Panc1 (cell line): ENCODE data around the gene PGGHG. TPM values are rescaled to one million over a fixed set of nuclear protein-coding genes. Genes with fewer than 3 reads are reported as not detected.
A peak's percentile ranks its signal among the peaks of the same experiment; 100 is the strongest.
"Not testable (repeated sequence)": the region's sequence is repeated elsewhere in the genome, so short reads cannot be mapped to it uniquely, and the experiment has no call there.

Experiments used
- ATAC-seq: fragments of 200-7000 bp; cut with Tn5 transposase; 2 replicates; pipeline ENCODE4 v1.9.1; 2020; ENCODE audit warnings: mild to moderate bottlenecking, moderate library complexity
- BruUV-seq: library from RNA; stranded (reverse); fragments of 400-500 nt; replicated peaks from 2 replicates; lab custom pipeline; 2021; lab: Mats Ljungman, UMichigan
- CTCF ChIA-PET: fragments of 300-600 bp; sonication (Branson Sonifier 250); formaldehyde crosslinking; loops from one replicate; lab custom pipeline; 2022; ENCODE audit warnings: antibody characterized with exemption; lab: Charles Lee
- POLR2A ChIA-PET: fragments of 300-600 bp; sonication (Branson Sonifier 250); formaldehyde crosslinking; loops from one replicate; lab custom pipeline; 2022; ENCODE audit warnings: antibody characterized with exemption; lab: Charles Lee
- DNase-seq: peaks from one replicate; pipeline ENCODE4 v3.0.0-alpha.2; 2010; ENCODE audit warnings: low read depth, low spot score
- H3K27ac ChIP-seq: 2 replicates; pipeline ENCODE4 v1.5.1; 2011; ENCODE audit warnings: mild to moderate bottlenecking, low read length, inconsistent platforms
- H3K27me3 ChIP-seq: fragments of 200-500 bp; sonication (Bioruptor generic); 2 replicates; pipeline ENCODE4 v1.6.0; 2014; ENCODE audit warnings: low read length, inconsistent platforms; ENCODE audit not compliant: control insufficient read depth, insufficient read depth
- H3K36me3 ChIP-seq: fragments of 200-500 bp; sonication (Bioruptor generic); 2 replicates; pipeline ENCODE4 v1.5.1; 2014; ENCODE audit warnings: inconsistent platforms, mild to moderate bottlenecking, low read length, moderate library complexity; ENCODE audit not compliant: control insufficient read depth, insufficient read depth
- H3K4me1 ChIP-seq: 2 replicates; pipeline ENCODE4 v1.5.1; 2011; ENCODE audit warnings: inconsistent platforms, mild to moderate bottlenecking, low read length, moderate library complexity; ENCODE audit not compliant: control insufficient read depth, insufficient read depth
- H3K4me3 ChIP-seq, 2 experiments: 2 replicates each; pipeline ENCODE4 v1.5.1; 2011 to 2012; ENCODE audit warnings: low read depth in 2 of 2, low read length in 2 of 2, mild to moderate bottlenecking in 2 of 2, inconsistent platforms in 1 of 2, moderate library complexity in 1 of 2
- H3K9me3 ChIP-seq: fragments of 200-500 bp; sonication (Bioruptor generic); 2 replicates; pipeline ENCODE4 v1.5.1; 2014; ENCODE audit warnings: low read depth, mild to moderate bottlenecking, inconsistent platforms, low read length, moderate library complexity; ENCODE audit not compliant: control insufficient read depth, insufficient read depth
- CTCF ChIP-seq: fragments of 450-650 bp; IDR thresholded peaks from 2 replicates; pipeline ENCODE4 v1.5.1; 2017; ENCODE audit warnings: mild to moderate bottlenecking
- POLR2AphosphoS5 ChIP-seq: IDR thresholded peaks from 2 replicates; pipeline ENCODE4 v1.6.1; 2012; ENCODE audit warnings: mild to moderate bottlenecking, low read depth, low read length, moderate library complexity
- REST ChIP-seq, 2 experiments: IDR thresholded peaks; 2 replicates each; pipeline ENCODE4 v1.6.1; 2011 to 2012; ENCODE audit warnings: low read depth in 2 of 2, control low read depth in 1 of 2, low read length in 1 of 2, mild to moderate bottlenecking in 1 of 2, moderate library complexity in 1 of 2; ENCODE audit not compliant: insufficient read depth in 1 of 2
- SIN3A ChIP-seq: IDR thresholded peaks from 2 replicates; pipeline ENCODE4 v1.6.1; 2012; ENCODE audit warnings: low read depth, mild to moderate bottlenecking, low read length, moderate library complexity, borderline replicate concordance; ENCODE audit not compliant: insufficient read depth
- TCF7L2 ChIP-seq: IDR thresholded peaks from 2 replicates; pipeline ENCODE4 v1.6.1; 2011; ENCODE audit warnings: mild to moderate bottlenecking, low read depth, low read length, inconsistent platforms
- in situ Hi-C: cut with HindIII; loops from 2 replicates; pipeline ENCODE4 v1.10.0; 2016; ENCODE audit warnings: low sequenced_read_pairs, low pct_unique_long_range_greater_than_20kb
- intact Hi-C: fragments of 100-400 bp; cut with micrococcal nuclease; formaldehyde crosslinking; loops from one replicate; pipeline ENCODE4 v1.10.0; 2022; ENCODE audit not compliant: unreplicated experiment
- total RNA-seq: library from RNA; stranded (reverse); gene quantifications from one replicate; pipeline ENCODE4 v1.2.1, GENCODE V29; 2021; ENCODE audit not compliant: unreplicated experiment

Gene PGGHG
- total RNA-seq, 1 experiment from 2014 or later, result 115 TPM

GRCh38 chr11:286977-287820, 1.7 kb upstream of the PGGHG start:
- intact Hi-C loops, H3K9me3 ChIP-seq, H3K36me3 ChIP-seq, ATAC-seq, in situ Hi-C loops, CTCF ChIA-PET, H3K27me3 ChIP-seq, BruUV-seq, H3K27ac ChIP-seq, DNase-seq: not testable (repeated sequence)
- H3K4me3 ChIP-seq, result peak overlapping the region in 1 of 2 experiments; percentile 83; a peak in 1 of 4 replicates
- H3K4me1 ChIP-seq, result peaks cover 23% of the 10 kb centered on the region
- POLR2A ChIA-PET, result interaction anchor here (0.6 kb wide), 1 partner anchor 47 kb away, joined by 5 read pairs; no protein-coding TSS in a partner anchor

- TF ChIP-seq REST (IDR thresholded peaks at IDR 0.05; ENCODE audit: insufficient read depth in 1 of 2, low read depth in 2 of 2, low read length in 1 of 2), result no peak
- TF ChIP-seq SIN3A, result no peak
- TF ChIP-seq POLR2AphosphoS5, result no peak
- no peak for TF ChIP-seq CTCF
- TF ChIP-seq TCF7L2, result no peak
- peaks cover 20% of the 10 kb centered on the region for H3K4me1 ChIP-seq
- peak; percentile 36 for ATAC-seq
- H3K9me3 ChIP-seq, result no peaks in the 10 kb centered on the region
- no peaks in the 10 kb centered on the region for H3K27me3 ChIP-seq
- POLR2A ChIA-PET, result no interaction called here
- peak overlapping the region; percentile 57 for H3K27ac ChIP-seq
- in situ Hi-C loops (no loop called here), intact Hi-C loops (no loop called here)
- CTCF ChIA-PET, result no interaction called here
- H3K4me3 ChIP-seq, result peak overlapping the region; percentile 68 to 83
- no peaks in the 10 kb centered on the region for H3K36me3 ChIP-seq
- no peak for DNase-seq
- BruUV-seq, result no TSS peak
Measured at GRCh38 chr11:287821-288477, 977 bp upstream of the PGGHG start.
